Thymus (tissue), 11 donors: ENCODE results near the gene DOK6. TPM values are rescaled to one million over a fixed set of nuclear protein-coding genes. Genes with fewer than 3 reads are reported as not detected.

ENCODE experiments used
- DNase-seq, 9 donors: peaks; one replicate each; pipeline ENCODE4 v3.0.0-alpha.2; 2013; ENCODE audit warnings: low spot score in 9 of 9, low read depth in 6 of 9, missing footprints in 1 of 9
- H3K27ac ChIP-seq, 2 donors: one replicate each; pipeline ENCODE4 v1.5.1; 2013; ENCODE audit warnings: control low read depth in 1 of 2, low read depth in 1 of 2, low read length in 1 of 2, mild to moderate bottlenecking in 1 of 2, moderate library complexity in 1 of 2
- H3K27me3 ChIP-seq, 2 donors: one replicate each; pipeline ENCODE4 v1.5.1; 2013; ENCODE audit warnings: low read length in 1 of 2; ENCODE audit not compliant: control insufficient read depth in 2 of 2, insufficient read depth in 1 of 2
- H3K36me3 ChIP-seq, 2 donors: one replicate each; pipeline ENCODE4 v1.5.1; 2013; ENCODE audit warnings: low read length in 1 of 2, mild to moderate bottlenecking in 1 of 2, moderate library complexity in 1 of 2; ENCODE audit not compliant: control insufficient read depth in 2 of 2, insufficient read depth in 2 of 2
- H3K4me1 ChIP-seq, 2 donors: one replicate each; pipeline ENCODE4 v1.5.1; 2013; ENCODE audit warnings: low read length in 2 of 2; ENCODE audit not compliant: control insufficient read depth in 2 of 2, insufficient read depth in 2 of 2
- H3K4me3 ChIP-seq, 2 donors: one replicate each; pipeline ENCODE4 v1.5.1; 2013; ENCODE audit warnings: low read length in 2 of 2, control low read depth in 1 of 2, mild to moderate bottlenecking in 1 of 2
- H3K9me3 ChIP-seq, 2 donors: one replicate each; pipeline ENCODE4 v1.5.1; 2013; ENCODE audit warnings: low read length in 1 of 2, mild to moderate bottlenecking in 1 of 2; ENCODE audit not compliant: control insufficient read depth in 2 of 2, insufficient read depth in 1 of 2
- WGBS: extraction: QIAGEN DNeasy Blood & Tissue Kit; methylation state at CpG from one replicate; pipeline ENCODE4 v1.1.7; 2013; 5-methylcytosine and 5-hydroxymethylcytosine counted together
- polyA plus RNA-seq: library from polyadenylated mRNA; stranded (reverse); fragments of 200-250 nt; gene quantifications from one replicate; pipeline ENCODE4 v1.2.3, GENCODE V29; 2013
- total RNA-seq: library from RNA; stranded (reverse); fragments of 120-200 nt; gene quantifications from one replicate; pipeline ENCODE4 v1.2.4, GENCODE V29; 2013
- donor health status: healthy.

Gene DOK6
- total and polyA plus RNA-seq, 2 donors = 0.57 to 0.75 TPM

GRCh38 chr18:69686861-69687260, 286.2 kb downstream of the DOK6 start:
- WGBS = 0% methylated on average over 1 of the region's 1 CpG
- Histone ChIP-seq H3K27me3 (no peaks in the 10 kb centered on the region), H3K4me3 (no peak overlapping the region), H3K27ac (no peak overlapping the region), H3K9me3 (no peaks in the 10 kb centered on the region), H3K4me1 (no peaks in the 10 kb centered on the region), H3K36me3 (no peaks in the 10 kb centered on the region)
- DNase-seq = no peak

- DNase-seq = no peak
- Histone ChIP-seq H3K36me3 (no peaks in the 10 kb centered on the region), H3K27ac (no peak overlapping the region), H3K4me3 (no peak overlapping the region), H3K27me3 (no peaks in the 10 kb centered on the region), H3K9me3 (no peaks in the 10 kb centered on the region), H3K4me1 (no peaks in the 10 kb centered on the region)
- 97% methylated on average over 2 of the region's 2 CpGs for WGBS
Measured at GRCh38 chr18:69689121-69689759, 288.6 kb downstream of the DOK6 start.

- no peak overlapping the region for H3K4me3 ChIP-seq
- WGBS = 99% methylated on average over 5 of the region's 5 CpGs
Measured at GRCh38 chr18:69691008-69691760, 290.5 kb downstream of the DOK6 start.

GRCh38 chr18:69697069-69697468, 296.4 kb downstream of the DOK6 start:
- Histone ChIP-seq H3K27me3 (no peaks in the 10 kb centered on the region), H3K4me1 (no peaks in the 10 kb centered on the region), H3K4me3 (no peak overlapping the region), H3K9me3 (no peaks in the 10 kb centered on the region), H3K27ac (no peak overlapping the region), H3K36me3 (no peaks in the 10 kb centered on the region)
- DNase-seq = no peak

More at GRCh38 chr18:69691008-69691760, 290.5 kb downstream of the DOK6 start:
- Histone ChIP-seq H3K36me3 (no peaks in the 10 kb centered on the region), H3K9me3 (no peaks in the 10 kb centered on the region), H3K27me3 (no peaks in the 10 kb centered on the region), H3K27ac (no peak overlapping the region), H3K4me1 (no peaks in the 10 kb centered on the region)
- DNase-seq = no peak

GRCh38 chr18:69697689-69698088, 297.0 kb downstream of the DOK6 start:
- H3K4me3 ChIP-seq = no peak overlapping the region
- H3K27me3 ChIP-seq = no peaks in the 10 kb centered on the region
- no peaks in the 10 kb centered on the region for H3K4me1 ChIP-seq
- no peak overlapping the region for H3K27ac ChIP-seq
- no peak for DNase-seq
- no peaks in the 10 kb centered on the region for H3K9me3 ChIP-seq
- H3K36me3 ChIP-seq = no peaks in the 10 kb centered on the region
- WGBS = 97% methylated on average over 3 of the region's 3 CpGs

GRCh38 chr18:69701305-69701704, 300.6 kb downstream of the DOK6 start:
- Histone ChIP-seq H3K4me3 (no peak overlapping the region), H3K9me3 (no peaks in the 10 kb centered on the region), H3K27me3 (no peaks in the 10 kb centered on the region), H3K27ac (no peak overlapping the region), H3K4me1 (no peaks in the 10 kb centered on the region), H3K36me3 (no peaks in the 10 kb centered on the region)
- WGBS = 91% methylated on average over 2 of the region's 2 CpGs
- no peak for DNase-seq

- H3K27me3 ChIP-seq = no peaks in the 10 kb centered on the region
- no peaks in the 10 kb centered on the region for H3K9me3 ChIP-seq
- no peak overlapping the region for H3K4me3 ChIP-seq
- H3K27ac ChIP-seq = no peak overlapping the region
- H3K36me3 ChIP-seq = no peaks in the 10 kb centered on the region
- no peaks in the 10 kb centered on the region for H3K4me1 ChIP-seq
- no peak for DNase-seq
Measured at GRCh38 chr18:69703461-69703860, 302.8 kb downstream of the DOK6 start.

- no peaks in the 10 kb centered on the region for H3K27me3 ChIP-seq
- H3K4me3 ChIP-seq = no peak overlapping the region
- H3K27ac ChIP-seq = no peak overlapping the region
Measured at GRCh38 chr18:69705987-69706386, 305.3 kb downstream of the DOK6 start.

GRCh38 chr18:69708844-69709243, 308.2 kb downstream of the DOK6 start:
- 84% methylated on average over 7 of the region's 7 CpGs for WGBS
- no peaks in the 10 kb centered on the region for H3K36me3 ChIP-seq
- H3K27ac ChIP-seq = no peak overlapping the region
- no peaks in the 10 kb centered on the region for H3K9me3 ChIP-seq
- H3K4me3 ChIP-seq = no peak overlapping the region
- H3K4me1 ChIP-seq = no peaks in the 10 kb centered on the region
- DNase-seq = no peak
- no peaks in the 10 kb centered on the region for H3K27me3 ChIP-seq

More at GRCh38 chr18:69705987-69706386, 305.3 kb downstream of the DOK6 start:
- DNase-seq = no peak
- 59% methylated on average over 2 of the region's 2 CpGs for WGBS
- no peaks in the 10 kb centered on the region for H3K36me3 ChIP-seq
- H3K4me1 ChIP-seq = no peaks in the 10 kb centered on the region
- no peaks in the 10 kb centered on the region for H3K9me3 ChIP-seq
